GM21526 (cell line): ENCODE measurements around the gene LPA.
"Not testable (repeated sequence)": the region's sequence is repeated elsewhere in the genome, so short reads cannot be mapped to it uniquely, and the experiment has no call there.

ENCODE experiments used
- ATAC-seq: cut with Tn5 transposase; IDR thresholded peaks from one replicate; pipeline ENCODE4 v1.9.1; 2021; ENCODE audit warnings: moderate library complexity; ENCODE audit not compliant: unreplicated experiment, low FRiP score

Gene LPA

DNA sequence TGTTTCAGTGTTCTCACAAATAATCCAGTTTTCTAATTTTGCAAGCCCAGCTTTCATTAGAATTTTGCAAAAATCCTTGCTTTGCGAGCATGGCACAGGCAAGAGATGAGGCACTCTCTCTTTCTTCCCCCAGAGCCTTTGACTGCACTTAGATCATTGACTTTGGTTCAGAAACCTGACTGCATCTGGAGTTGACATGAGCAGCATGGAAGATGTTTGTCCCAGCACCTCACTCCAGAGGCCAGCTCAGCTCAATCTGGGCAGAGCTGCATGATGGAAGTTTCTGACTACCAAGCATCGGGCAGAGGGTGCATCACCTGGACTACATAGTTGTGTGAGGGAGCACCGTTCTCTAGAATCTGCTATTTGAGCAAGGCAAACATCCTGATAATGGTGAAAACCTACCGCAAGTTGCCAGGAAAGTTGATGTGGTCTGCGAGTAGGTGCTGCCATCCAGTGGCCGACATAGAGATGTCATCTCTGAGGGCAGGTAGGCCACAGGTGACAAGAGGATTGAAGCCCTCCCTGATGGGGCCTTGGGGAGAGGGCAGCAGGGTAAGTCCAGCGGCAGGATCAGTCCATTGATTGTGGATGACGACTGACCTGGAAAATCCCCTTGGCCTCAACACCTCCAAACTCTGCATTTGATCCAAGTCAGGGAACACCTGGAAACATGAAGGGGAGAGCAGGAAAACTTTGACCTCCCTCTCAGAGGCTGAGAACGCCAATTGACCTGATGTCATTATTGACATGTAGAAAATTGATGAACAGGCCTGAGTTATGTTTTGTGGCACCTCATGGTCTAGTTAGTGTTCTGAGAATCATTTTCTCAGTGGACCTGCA is 3.8 kb upstream of the LPA start:
- peak; percentile 94 for ATAC-seq

DNA sequence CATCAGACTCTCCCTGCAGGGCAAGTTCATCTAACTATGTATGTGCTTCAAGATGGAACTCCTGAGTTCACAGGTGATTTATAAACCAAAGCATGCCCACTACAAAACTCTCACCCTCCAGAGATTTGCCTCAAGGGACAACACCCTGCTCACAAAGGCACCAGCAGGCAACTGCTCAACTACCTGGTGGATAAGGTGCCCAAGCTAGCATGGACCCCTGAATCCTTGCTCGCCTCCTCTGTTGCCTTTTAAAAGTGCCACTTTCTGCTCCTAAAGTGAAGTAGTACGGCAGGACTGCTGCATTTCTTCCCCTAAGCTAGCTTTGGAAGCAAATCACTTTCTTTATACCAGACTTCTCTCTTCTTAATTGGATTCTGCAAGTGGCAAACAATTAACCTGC is 1.2 kb downstream of the LPA start:
- no peak for ATAC-seq

DNA sequence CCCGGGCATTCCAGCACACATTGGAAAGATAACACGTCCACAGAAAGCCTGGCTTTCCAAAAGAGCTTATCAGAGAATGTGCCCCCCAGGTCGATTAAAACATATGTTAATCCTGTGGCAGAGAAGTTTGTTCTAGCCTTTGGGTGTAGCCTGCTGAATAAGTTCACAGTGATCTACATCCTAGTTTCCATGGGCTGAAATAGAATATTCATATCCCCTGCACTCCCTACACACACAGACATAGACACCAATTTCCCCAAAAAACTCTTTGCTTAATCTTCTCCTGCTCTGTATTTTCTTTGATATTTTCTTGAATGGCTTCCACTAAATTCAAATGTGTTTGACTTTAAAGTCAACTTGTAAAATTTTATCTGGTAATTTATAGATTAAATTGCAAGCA is 1.6 kb downstream of the LPA start:
- no peak for ATAC-seq

DNA sequence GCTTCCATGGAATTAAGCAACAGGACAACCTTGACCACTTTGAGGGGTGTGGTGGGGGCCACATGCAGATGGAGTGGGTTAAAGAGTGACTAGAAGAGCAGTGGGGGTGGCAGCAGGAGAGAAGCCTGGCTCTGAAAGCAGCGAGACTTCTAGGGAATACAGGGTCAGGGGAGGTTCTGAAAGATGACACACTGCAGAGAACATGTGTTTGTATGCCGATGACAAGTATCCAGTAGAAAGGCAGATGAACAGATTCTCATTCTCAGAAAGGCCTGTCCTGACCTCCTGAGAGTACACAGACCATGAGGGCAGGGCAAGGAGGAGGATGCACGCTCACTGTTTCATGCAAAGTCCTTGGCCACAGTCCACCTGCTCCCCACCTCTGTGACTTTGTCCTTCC is 2.9 kb downstream of the LPA start:
- no peak for ATAC-seq

DNA sequence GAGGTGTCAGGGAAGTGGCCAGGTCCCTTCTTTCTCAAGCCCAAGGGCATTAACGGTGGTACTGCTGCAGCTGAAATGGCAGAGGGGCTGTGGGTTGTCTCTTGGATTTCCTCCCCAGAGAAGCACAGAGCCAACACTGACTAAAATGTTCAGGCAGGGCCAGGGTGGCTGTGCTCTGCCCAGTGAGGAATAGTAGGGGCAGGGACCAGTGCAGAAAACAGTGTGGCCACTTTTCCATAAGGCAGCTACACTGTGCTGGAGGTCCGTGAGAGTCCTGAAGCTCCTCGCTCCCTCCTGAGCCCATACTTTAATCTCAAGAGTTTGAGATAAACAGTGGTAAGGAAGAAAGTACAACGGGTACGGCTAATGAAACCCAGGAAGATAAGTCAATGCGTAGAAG is 4.5 kb downstream of the LPA start:
- ATAC-seq, result no peak

DNA sequence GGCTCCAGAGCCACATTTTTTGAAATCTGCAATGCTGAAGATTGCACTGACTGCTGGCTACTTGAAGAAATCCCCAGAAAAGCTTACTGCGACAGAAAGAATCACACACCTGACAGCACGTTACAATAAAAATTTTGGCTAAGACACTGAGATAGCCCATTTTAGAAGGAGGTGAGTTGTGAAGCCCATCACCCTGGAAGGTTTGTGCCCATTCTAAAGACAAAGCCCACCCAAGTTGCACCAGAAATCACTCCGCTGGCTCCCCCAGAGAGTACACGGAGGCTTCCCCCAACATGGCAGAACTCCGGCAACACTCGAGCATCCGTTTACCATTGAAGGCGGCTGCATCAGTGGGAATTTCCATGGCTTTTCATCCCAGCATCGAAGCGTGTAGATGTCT is 29.4 kb downstream of the LPA start:
- no peak for ATAC-seq

DNA sequence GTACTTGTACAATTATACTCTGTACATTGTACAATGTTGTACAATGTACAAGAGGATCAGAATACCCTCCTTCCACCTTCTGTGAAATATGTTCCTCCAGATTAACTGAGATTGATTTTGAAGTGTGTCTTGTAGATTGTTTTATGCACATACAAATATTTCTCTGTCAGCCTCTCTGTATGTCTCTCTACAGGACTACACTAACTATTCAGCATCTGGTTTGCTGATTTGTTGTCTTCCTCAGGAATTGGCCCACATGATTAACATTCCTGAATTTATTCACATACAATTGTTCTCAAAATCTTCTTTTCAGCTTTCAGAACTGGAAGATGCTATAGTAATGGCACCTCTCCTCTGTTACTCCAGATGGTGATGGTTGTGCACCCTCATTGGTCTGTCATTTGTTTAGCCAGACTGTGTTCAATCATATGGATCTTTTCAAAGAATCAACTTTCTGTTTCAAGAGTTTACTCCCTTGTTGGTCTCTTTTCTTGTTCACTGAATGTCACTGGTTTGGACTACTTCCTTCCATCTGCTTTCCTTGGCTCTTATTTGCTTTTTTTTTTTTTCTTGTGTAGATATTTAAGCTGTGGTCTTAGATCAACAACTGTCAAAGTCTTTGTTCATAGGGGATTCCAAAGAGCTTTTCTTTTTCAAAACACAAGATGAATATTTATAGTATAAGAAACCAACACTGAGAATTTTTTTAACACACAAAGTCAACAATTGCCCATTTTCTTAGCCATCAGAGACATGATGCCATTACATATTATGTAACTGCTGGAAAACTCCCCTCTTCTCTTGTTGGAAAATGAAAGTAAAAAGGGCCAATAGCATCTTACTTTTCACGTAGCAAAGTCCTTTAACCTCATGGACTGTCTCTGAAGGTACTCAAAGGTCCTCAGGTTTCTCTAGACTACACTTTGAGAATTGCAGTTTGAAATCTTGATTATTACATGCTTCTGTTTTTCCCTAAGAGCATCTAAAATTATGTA is 67.9 kb downstream of the LPA start:
- ATAC-seq, result no peak

DNA sequence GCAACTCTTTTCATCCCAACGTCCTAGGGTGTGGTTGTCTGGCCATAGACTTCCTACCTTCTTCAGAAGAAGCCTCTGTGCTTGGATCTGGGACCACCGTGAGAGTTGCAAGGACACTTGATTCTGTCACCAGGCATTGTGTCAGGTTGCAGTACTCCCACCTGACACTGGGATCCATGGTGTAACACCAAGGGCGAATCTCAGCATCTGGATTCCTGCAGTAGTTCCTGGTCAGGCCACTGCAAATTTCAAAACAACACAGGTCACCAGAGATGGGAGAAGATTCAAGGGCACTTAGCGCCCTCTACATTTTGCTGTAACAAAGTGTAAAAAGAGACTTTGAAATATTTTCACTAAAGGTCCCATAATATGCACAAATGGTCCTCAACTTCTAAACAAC is 68.8 kb downstream of the LPA start:
- not testable (repeated sequence) for ATAC-seq

DNA sequence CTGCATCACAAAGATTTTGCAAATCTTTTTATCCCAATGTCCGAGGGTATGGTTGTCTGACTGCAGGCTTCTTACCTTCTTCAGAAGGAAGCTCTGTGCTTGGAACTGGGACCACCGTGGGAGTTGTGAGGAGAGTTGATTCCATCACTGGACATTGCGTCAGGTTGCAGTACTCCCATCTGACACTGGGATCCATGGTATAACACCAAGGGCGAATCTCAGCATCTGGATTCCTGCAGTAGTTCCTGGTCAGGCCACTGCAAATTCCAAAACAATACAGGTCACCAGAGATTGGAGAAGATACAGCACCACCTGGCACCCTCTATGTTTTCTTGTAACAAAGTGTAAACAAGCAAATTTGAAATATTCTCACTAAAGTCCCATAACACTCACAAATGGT is 77.7 kb downstream of the LPA start:
- ATAC-seq, result no peak

DNA sequence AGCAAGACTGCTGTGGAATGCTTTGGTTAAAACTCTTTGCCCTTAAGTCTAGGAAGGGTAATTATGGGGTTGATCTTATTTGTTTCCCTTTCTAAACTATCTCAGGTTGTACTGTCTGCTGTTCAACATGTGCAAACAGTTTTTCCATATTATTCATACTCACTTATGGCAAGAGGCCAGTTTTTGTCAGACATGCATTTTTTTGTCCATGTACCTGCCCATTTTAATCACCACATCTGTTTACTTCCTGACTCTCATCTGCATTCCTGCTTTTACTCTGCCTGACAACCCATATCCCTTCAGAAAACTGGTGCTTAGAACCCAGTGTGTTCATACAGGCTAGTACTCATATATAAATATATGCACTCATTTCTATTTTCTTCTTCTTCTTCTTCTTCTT is 80.3 kb downstream of the LPA start:
- no peak for ATAC-seq

DNA sequence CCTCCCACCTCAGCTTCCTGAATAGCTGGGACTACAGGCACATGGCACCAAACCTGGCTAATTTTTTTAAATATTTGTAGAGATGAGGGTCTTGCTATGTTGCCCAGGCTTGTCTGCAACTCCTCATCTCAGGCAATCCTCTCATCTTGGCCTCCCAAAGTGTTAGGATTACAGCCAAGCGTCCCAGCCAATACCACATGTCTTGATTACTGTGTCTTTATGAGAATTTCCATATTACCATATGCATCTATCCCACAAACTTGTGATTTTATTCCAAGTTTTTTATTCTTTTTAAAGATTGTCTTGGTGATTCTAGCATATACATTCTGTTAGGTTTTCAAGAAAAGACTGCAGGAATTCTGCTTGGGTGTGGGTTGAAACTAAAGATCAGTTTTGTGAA is 82.7 kb downstream of the LPA start:
- ATAC-seq, result no peak

DNA sequence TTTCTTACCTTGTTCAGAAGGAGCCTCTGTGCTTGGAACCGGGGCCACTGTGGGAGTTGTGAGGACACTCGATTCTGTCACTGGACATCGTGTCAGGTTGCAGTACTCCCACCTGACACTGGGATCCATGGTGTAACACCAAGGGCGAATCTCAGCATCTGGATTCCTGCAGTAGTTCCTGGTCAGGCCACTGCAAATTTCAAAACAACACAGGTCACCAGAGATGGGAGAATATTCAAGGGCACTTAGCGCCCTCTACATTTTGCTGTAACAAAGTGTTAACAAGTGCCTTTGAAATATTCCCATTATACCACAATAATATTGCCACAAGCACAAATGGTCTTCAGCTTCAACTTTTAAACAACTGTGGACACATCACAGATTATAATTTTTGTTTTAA is 85.6 kb downstream of the LPA start:
- ATAC-seq, result not testable (repeated sequence)

DNA sequence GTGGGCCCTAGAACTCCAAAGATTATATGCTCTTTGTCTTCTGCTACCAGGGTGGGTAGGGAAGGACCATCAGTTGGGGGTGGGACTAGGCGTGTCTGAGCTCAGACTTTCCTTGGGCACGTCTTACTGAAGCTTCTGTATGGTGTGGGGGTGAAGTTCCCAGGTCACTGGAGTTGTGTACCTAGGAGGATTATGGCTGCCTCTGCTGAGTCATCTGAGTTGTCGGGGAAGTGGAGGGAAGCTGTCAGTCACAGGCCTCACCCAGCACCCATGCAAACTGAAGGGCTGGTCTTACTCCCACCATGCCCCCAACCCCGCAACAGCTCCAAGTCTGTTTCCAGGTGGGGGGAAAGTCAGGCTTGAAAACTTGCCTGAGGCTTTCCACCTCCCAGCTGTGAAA is 90.1 kb downstream of the LPA start:
- no peak for ATAC-seq

DNA sequence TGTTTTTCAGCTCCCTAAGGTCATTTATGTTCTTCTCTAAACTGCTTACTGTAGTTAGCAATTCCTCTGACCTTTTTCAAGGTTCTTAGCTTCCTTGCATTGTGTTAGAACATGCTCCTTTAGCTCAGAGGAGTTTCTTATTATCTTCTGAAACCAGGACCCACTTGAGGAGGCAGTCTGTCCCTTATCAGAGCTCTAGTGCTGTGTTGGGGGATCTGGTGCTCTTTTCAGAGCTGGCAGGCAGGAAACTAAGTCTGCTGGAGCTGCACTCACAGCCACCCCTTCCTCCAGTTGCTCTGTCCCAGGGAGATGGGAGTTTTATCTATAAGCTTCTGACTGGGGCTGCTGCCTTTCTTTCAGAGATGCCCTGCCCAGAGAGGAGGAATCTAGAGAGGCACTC is 92.9 kb downstream of the LPA start:
- ATAC-seq, result not testable (repeated sequence)

DNA sequence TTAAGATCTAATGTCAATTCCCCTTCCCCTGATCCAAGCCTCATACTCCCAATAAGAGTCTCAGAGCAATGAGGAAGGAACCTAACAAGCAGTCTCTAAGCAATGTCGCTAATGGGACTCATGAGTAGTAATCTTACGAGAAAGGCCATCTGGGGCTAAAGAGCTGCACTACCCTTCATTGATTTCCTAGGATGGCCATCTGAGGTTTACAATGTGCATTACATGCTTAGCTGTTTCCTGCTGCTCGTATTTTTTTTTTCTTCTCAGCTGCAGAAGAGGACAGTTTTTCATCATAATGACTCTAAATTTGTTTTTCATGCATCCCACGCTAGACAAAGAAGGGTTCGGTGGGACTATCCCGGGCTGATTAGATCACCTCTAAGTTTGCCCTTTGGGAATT is 119.3 kb downstream of the LPA start:
- no peak for ATAC-seq

DNA sequence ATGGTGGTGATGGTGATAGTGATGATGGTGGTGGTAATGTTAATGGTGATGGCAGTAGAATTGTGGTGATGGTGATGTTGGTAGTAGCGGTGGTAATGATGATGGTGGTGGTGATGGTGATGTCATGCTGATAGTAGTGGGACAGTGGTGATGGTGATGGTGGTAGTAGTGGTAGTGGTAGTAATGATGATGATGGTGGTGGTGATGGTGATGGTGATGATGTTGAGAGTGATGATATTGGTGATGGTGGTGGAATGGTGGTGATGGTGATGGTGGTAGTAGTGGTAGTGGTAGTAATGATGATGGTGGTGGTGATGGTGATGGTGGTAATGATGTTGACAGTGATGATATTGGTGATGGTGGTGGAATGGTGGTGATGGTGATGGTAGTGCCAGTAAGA is 128.8 kb downstream of the LPA start:
- ATAC-seq, result no peak

DNA sequence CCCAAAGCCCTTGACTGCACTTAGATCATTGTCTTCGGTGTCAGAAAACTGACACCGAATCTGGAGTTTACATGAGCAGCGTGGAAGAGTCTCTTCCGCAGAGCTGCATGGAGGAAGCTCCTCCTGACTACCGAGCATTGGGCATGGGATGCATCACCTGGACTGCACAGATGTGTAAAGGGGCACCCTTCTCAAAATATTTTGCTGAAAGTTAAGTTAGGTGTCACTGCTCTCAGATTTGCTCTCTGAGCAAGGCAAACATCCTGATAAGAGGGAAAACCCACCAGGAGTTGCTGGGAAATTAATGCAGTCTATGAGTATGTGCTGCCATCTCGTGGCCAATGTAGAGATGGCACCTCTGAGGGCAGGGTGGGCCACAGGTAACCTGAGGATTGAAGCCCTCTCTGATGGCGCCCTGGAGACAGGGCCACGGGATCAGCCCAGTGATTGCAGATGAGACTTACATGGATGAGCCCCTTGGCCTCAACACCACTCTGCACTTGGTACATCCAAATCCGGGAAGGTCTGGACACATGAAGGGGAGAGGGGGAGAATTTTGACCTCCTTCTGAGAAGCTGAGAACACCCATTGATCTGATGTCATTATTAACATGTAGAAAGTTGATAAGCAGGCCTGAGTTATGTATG is 129.9 kb downstream of the LPA start:
- peak; percentile 95 for ATAC-seq

DNA sequence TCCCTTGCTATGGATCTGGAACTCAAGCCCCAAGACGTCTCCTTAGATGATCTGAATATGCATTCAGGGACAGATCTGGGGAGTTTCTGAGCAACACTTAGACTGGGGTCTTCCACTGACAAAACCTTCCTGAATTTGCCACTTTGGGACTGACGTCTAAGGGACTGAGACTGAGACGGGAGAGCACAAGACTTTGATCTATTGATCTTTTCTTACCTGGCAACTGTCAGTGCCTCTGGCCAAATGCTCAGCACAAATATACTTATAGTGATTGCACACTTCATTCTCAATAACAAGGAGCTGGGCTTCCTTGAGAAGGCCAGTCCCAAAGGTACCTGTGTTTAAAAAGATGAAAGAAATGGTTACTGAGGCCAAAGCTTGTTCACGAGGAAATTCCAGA is 131.8 kb downstream of the LPA start:
- ATAC-seq, result no peak

DNA sequence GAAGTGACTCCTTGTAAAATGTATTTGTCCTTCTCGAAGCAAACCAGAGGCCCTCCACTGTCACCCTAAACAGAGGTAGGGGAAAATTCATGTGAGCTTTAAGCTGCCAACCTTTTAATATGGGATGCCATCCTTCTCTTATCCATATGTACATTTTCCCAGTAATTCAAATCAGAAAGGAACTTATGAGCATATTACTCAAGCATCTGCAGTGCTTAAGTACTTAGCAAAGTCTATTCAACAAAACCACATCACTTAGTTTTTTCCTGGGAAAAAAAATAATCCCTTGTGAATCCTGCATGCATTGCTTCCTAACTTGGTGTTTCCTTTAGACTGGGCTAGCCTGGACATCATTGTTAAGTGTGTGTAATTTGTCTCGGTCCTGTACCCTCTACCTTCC is 132.2 kb downstream of the LPA start:
- no peak for ATAC-seq

DNA sequence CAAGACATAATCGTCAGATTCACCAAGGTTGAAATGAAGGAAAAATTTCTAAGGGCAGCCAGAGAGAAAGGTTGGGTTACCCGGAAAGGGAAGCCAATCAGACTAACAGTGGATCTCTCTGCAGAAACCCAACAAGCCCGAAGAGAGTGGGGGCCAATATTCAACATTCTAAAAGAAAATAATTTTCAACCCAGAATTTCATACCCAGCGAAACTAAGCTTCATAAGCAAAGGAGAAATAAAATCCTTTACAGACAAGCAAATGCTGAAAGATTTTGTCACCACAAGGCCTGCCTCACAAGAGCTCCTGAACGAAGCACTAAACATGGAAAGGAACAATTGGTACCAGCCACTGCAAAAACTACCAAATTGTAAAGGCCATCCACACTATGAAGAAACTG is 134.6 kb downstream of the LPA start:
- not testable (repeated sequence) for ATAC-seq

DNA sequence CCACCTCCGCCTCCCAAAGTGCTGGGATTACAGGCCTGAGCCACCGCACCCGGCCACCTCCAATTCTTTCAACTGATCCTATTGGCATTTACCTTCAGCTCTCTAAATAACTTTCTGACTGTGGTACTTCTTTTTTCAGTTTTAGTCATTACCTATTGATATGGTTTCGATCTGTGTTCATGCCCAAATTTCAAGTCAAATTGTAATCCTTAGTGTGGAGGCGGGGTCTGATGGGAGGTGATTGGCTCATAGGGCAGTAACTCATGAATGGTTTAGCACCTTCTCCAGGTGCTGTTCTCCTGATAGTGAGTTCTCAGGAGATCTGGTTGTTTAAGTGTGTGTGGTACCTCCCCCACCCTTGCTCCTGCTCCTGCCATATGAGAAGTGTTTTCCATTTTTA is 140.9 kb downstream of the LPA start:
- no peak for ATAC-seq
